Measurements from ENCODE around the gene PNPLA6. TPM values are rescaled to one million over a fixed set of nuclear protein-coding genes. Genes with fewer than 3 reads are reported as not detected.

The PNPLA6 gene
- total RNA-seq, 2 experiments from 2014 or later, result 62.0 to 70.9 TPM

- Mint-ChIP-seq H3K9me3 (no peaks in the 10 kb centered on the region), H3K27me3 (peaks cover 64% of the 10 kb centered on the region), H3K36me3 (ENCODE audit: low read depth) (no peaks in the 10 kb centered on the region), H3K4me1 (ENCODE audit: low read depth) (peaks cover 16% of the 10 kb centered on the region), H3K27ac (no peak overlapping the region), H3K4me3 (no peak overlapping the region)
- intact Hi-C loops (cut with DNase I, micrococcal nuclease), result no loop called here
- peaks cover 0 to 17% of the 10 kb centered on the region in 2 experiments for H3K9me3 ChIP-seq (ENCODE audit: control insufficient read depth in 1 of 2, insufficient read depth in 1 of 2, low read length in 2 of 2)
- POLR2A ChIA-PET, result no interaction called here
- no peak overlapping the region for H3K4me3 ChIP-seq (ENCODE audit: low read length)
- no peak for TF ChIP-seq CTCF (IDR thresholded peaks at IDR 0.05)
- no peak overlapping the region for H3K27ac ChIP-seq (ENCODE audit: low read depth in 1 of 2, low read length in 2 of 2)
- H3K27me3 ChIP-seq (ENCODE audit: control insufficient read depth in 1 of 2, insufficient read depth in 2 of 2, low read length in 2 of 2), result peaks cover 32 to 35% of the 10 kb centered on the region in 2 experiments
- ATAC-seq (ENCODE audit: poor library complexity) (no peak), DNase-seq (no peak)
- CTCF ChIA-PET, result no interaction called here
- H3K36me3 ChIP-seq (ENCODE audit: insufficient read depth, low read length), result no peaks in the 10 kb centered on the region
- peaks cover 29% of the 10 kb centered on the region for H3K4me1 ChIP-seq (ENCODE audit: insufficient read depth, low read length)
Measured at GRCh38 chr19:7502552-7502951, 33.0 kb upstream of the PNPLA6 start.

GRCh38 chr19:7504684-7505083 lies 30.8 kb upstream of the PNPLA6 start:
- no peak overlapping the region for H3K4me3 Mint-ChIP-seq
- no peak for ATAC-seq (ENCODE audit: poor library complexity)
- no peak for TF ChIP-seq CTCF (IDR thresholded peaks at IDR 0.05)
- intact Hi-C loops (cut with DNase I, micrococcal nuclease), result no loop called here
- H3K36me3 Mint-ChIP-seq (ENCODE audit: low read depth), result no peaks in the 10 kb centered on the region
- H3K9me3 Mint-ChIP-seq, result peaks cover 5% of the 10 kb centered on the region
- ChIA-PET CTCF (no interaction called here), POLR2A (interaction anchor here (0.8 kb wide), 1 partner anchor 8 kb away, joined by 3 read pairs; no protein-coding TSS in a partner anchor)
- peaks cover 16% of the 10 kb centered on the region for H3K4me1 Mint-ChIP-seq (ENCODE audit: low read depth)
- Histone ChIP-seq H3K9me3 (ENCODE audit: control insufficient read depth in 1 of 2, insufficient read depth in 1 of 2, low read length in 2 of 2) (peaks cover 0 to 17% of the 10 kb centered on the region in 2 experiments), H3K4me1 (ENCODE audit: insufficient read depth, low read length) (peaks cover 29% of the 10 kb centered on the region), H3K27ac (ENCODE audit: low read depth in 1 of 2, low read length in 2 of 2) (no peak overlapping the region), H3K27me3 (ENCODE audit: control insufficient read depth in 1 of 2, insufficient read depth in 2 of 2, low read length in 2 of 2) (peaks cover 32 to 33% of the 10 kb centered on the region in 2 experiments), H3K36me3 (ENCODE audit: insufficient read depth, low read length) (no peaks in the 10 kb centered on the region), H3K4me3 (ENCODE audit: low read length) (no peak overlapping the region)
- H3K27ac Mint-ChIP-seq, result no peak overlapping the region
- DNase-seq, result no peak
- H3K27me3 Mint-ChIP-seq, result peaks cover 58% of the 10 kb centered on the region

GRCh38 chr19:7505288-7505681 lies 30.2 kb upstream of the PNPLA6 start:
- intact Hi-C loops (cut with DNase I, micrococcal nuclease), result no loop called here
- POLR2A ChIA-PET, result interaction anchor here (0.8 kb wide), 1 partner anchor 9 kb away, joined by 3 read pairs; no protein-coding TSS in a partner anchor
- Mint-ChIP-seq H3K4me3 (peak overlapping the region; percentile 25), H3K27ac (no peak overlapping the region), H3K36me3 (ENCODE audit: low read depth) (no peaks in the 10 kb centered on the region), H3K4me1 (ENCODE audit: low read depth) (peaks cover 16% of the 10 kb centered on the region), H3K27me3 (peaks cover 58% of the 10 kb centered on the region), H3K9me3 (peaks cover 5% of the 10 kb centered on the region)
- Histone ChIP-seq H3K36me3 (ENCODE audit: insufficient read depth, low read length) (no peaks in the 10 kb centered on the region), H3K27me3 (ENCODE audit: control insufficient read depth in 1 of 2, insufficient read depth in 2 of 2, low read length in 2 of 2) (peaks cover 30% of the 10 kb centered on the region in 2 experiments), H3K4me3 (ENCODE audit: low read length) (no peak overlapping the region), H3K27ac (ENCODE audit: low read depth in 1 of 2, low read length in 2 of 2) (no peak overlapping the region), H3K9me3 (ENCODE audit: control insufficient read depth in 1 of 2, insufficient read depth in 1 of 2, low read length in 2 of 2) (peaks cover 0 to 17% of the 10 kb centered on the region in 2 experiments), H3K4me1 (ENCODE audit: insufficient read depth, low read length) (peaks cover 29% of the 10 kb centered on the region)
- CTCF ChIA-PET, result no interaction called here
- TF ChIP-seq CTCF (IDR thresholded peaks at IDR 0.05), result no peak
- DNase-seq (peak in 1 of 14 experiments; percentile 16), ATAC-seq (ENCODE audit: poor library complexity) (peak; percentile 19)
